OCI-LY7 (cell line): Measurements from ENCODE around the gene HOXA10. TPM values are rescaled to one million over a fixed set of nuclear protein-coding genes. Genes with fewer than 3 reads are reported as not detected.

Experiments
- BruUV-seq: library from RNA; stranded (reverse); fragments of 400-500 nt; replicated peaks from 2 replicates; lab custom pipeline; 2021; lab: Mats Ljungman, UMichigan
- CTCF ChIA-PET: fragments of 300-600 bp; sonication (Branson Sonifier 250); formaldehyde crosslinking; loops from one replicate; lab custom pipeline; 2022; ENCODE audit warnings: antibody characterized with exemption; ENCODE audit not compliant: unreplicated experiment; lab: Charles Lee
- POLR2A ChIA-PET: fragments of 300-600 bp; sonication (Branson Sonifier 250); formaldehyde crosslinking; loops from one replicate; lab custom pipeline; 2022; ENCODE audit warnings: antibody characterized with exemption; lab: Charles Lee
- DNase-seq: peaks from one replicate; pipeline ENCODE4 v3.0.0-alpha.2; 2015; ENCODE audit warnings: low spot score
- H2AFZ ChIP-seq: fragments of 200-600 bp; sonication (generic), shearing (Covaris generic); 2 replicates; pipeline ENCODE4 v1.6.1; 2014; ENCODE audit warnings: mild to moderate bottlenecking, antibody characterized with exemption, low read length, moderate library complexity
- H3K27ac ChIP-seq: fragments of 200-600 bp; sonication (generic); 2 replicates; pipeline ENCODE4 v1.5.1; 2014; ENCODE audit warnings: mixed run types, low read depth, mild to moderate bottlenecking, moderate library complexity, low read length, inconsistent platforms; ENCODE audit not compliant: poor library complexity, severe bottlenecking
- H3K36me3 ChIP-seq: fragments of 200-600 bp; sonication (generic); 2 replicates; pipeline ENCODE4 v1.6.1; 2014; ENCODE audit warnings: mild to moderate bottlenecking, antibody characterized with exemption, low read length, moderate library complexity, mixed read lengths; ENCODE audit not compliant: insufficient read depth
- H3K4me1 ChIP-seq: fragments of 200-600 bp; sonication (generic); 2 replicates; pipeline ENCODE4 v1.5.1; 2014; ENCODE audit warnings: mild to moderate bottlenecking, low read length; ENCODE audit not compliant: insufficient read depth, poor library complexity, severe bottlenecking
- H3K4me2 ChIP-seq: fragments of 200-600 bp; sonication (generic); 2 replicates; pipeline ENCODE4 v1.6.1; 2014; ENCODE audit warnings: mild to moderate bottlenecking, low read length
- H3K4me3 ChIP-seq: fragments of 200-600 bp; sonication (generic); 2 replicates; pipeline ENCODE4 v1.5.1; 2014; ENCODE audit warnings: mild to moderate bottlenecking, low read depth, low read length; ENCODE audit not compliant: poor library complexity, severe bottlenecking
- H3K79me2 ChIP-seq: fragments of 200-600 bp; sonication (generic); 2 replicates; pipeline ENCODE4 v1.6.1; 2016; ENCODE audit warnings: low read depth, mild to moderate bottlenecking, low read length, moderate library complexity, mixed read lengths; ENCODE audit not compliant: insufficient read depth
- H3K9me2 ChIP-seq: fragments of 200-600 bp; sonication (generic); 2 replicates; pipeline ENCODE4 v1.6.1; 2016; ENCODE audit warnings: mild to moderate bottlenecking, low read length, mixed read lengths; ENCODE audit not compliant: insufficient read depth
- H3K9me3 ChIP-seq: fragments of 200-600 bp; sonication (generic); 2 replicates; pipeline ENCODE4 v1.6.1; 2014; ENCODE audit warnings: mild to moderate bottlenecking, mixed run types, low read length, mixed read lengths
- H4K20me1 ChIP-seq: fragments of 200-600 bp; sonication (generic); 2 replicates; pipeline ENCODE4 v1.6.1; 2014; ENCODE audit warnings: mild to moderate bottlenecking, antibody characterized with exemption, low read length, moderate library complexity, mixed read lengths; ENCODE audit not compliant: insufficient read depth
- EZH2phosphoT487 ChIP-seq: fragments of 200-600 bp; sonication (generic); IDR thresholded peaks from 2 replicates; pipeline ENCODE4 v1.6.1; 2018; ENCODE audit warnings: low read depth, borderline replicate concordance, mild to moderate bottlenecking, mixed run types, antibody characterized with exemption, low read length, moderate library complexity, mixed read lengths
- intact Hi-C: fragments of 100-400 bp; cut with micrococcal nuclease; formaldehyde crosslinking; loops from one replicate; pipeline ENCODE4 v1.10.0; 2022; ENCODE audit not compliant: unreplicated experiment
- total RNA-seq, 2 experiments: library from RNA; depleted of rRNA in 1 of 2; stranded (reverse); fragments of >200 nt in 1 of 2; shearing (Covaris generic) in 1 of 2; gene quantifications; 2 replicates each; pipeline ENCODE4 v1.2.3, GENCODE V29; 2014 to 2022
- TF ChIP-seq, protein P1 (sequence below): fragments of 200-600 bp; sonication (generic); conservative IDR thresholded peaks from 2 replicates; pipeline ENCODE4 v1.5.1; 2014; ENCODE audit warnings: mild to moderate bottlenecking, antibody characterized with exemption, low read length, moderate library complexity, mixed read lengths

HOXA10 gene
- total RNA-seq, 2 experiments from 2014 or later = not detected

DNA sequence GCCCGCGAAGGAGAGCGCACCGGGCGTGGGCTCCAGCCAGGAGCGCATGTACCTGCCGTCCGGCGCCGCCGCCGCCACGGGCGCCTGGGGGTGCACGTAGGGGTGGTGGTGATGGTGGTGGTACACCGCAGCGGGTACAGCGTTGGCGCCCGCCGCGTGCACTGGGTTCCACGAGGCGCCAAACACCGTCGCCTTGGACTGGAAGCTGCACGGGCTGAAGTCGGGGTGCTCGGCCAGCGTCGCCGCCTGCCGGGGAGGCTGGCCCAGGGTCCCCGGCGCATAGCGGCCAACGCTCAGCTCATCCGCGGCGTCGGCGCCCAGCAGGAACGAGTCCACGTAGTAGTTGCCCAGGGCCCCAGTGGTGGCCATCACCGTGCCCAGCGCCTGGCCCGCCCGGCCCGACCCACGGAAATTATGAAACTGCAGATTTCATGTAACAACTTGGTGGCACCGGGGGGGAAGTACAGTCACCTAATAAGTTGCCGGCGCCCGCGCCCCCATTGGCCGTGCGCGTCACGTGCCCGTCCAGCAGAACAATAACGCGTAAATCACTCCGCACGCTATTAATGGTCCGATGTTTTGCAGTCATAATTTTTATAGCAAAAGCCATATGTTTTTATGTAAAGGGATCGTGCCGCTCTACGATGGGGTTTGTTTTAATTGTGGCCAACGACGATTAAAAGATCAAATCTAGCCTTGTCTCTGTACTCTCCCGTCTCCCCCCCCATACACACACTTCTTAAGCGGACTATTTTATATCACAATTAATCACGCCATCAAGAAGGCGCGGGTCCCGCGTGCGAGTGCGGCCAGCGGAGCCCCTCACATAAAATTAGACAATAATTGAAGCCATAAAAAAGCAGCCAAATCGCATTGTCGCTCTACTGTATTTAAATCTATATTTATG lies 8.8 kb downstream of the HOXA10 start, which contains the start of gene HOXA9:
Gene HOXA9 (minus strand): TSS at position 449 of the 907 bp plus-strand sequence. CDS start 80 bp downstream, at position 369.
- ChIA-PET POLR2A (no interaction called here), CTCF (no interaction called here)
- DNase-seq = no peak
- no peaks in the 10 kb centered on the region for H3K9me2 ChIP-seq
- H3K4me1 ChIP-seq = peaks cover 4% of the 10 kb centered on the region
- no peak within 1 kb of the TSS for H3K27ac ChIP-seq
- intact Hi-C loops = no loop called here
- H3K36me3 ChIP-seq = no peaks in the 10 kb centered on the region
- H3K4me2 ChIP-seq = no peak within 1 kb of the TSS
- H3K79me2 ChIP-seq = no peaks in the 10 kb centered on the region
- no peak within 1 kb of the TSS for H3K4me3 ChIP-seq
- no TSS peak for BruUV-seq
- no peak within 1 kb of the TSS for H2AFZ ChIP-seq
- TF ChIP-seq, protein P1, sequence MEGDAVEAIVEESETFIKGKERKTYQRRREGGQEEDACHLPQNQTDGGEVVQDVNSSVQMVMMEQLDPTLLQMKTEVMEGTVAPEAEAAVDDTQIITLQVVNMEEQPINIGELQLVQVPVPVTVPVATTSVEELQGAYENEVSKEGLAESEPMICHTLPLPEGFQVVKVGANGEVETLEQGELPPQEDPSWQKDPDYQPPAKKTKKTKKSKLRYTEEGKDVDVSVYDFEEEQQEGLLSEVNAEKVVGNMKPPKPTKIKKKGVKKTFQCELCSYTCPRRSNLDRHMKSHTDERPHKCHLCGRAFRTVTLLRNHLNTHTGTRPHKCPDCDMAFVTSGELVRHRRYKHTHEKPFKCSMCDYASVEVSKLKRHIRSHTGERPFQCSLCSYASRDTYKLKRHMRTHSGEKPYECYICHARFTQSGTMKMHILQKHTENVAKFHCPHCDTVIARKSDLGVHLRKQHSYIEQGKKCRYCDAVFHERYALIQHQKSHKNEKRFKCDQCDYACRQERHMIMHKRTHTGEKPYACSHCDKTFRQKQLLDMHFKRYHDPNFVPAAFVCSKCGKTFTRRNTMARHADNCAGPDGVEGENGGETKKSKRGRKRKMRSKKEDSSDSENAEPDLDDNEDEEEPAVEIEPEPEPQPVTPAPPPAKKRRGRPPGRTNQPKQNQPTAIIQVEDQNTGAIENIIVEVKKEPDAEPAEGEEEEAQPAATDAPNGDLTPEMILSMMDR = no peak
- no peak for TF ChIP-seq EZH2phosphoT487
- H3K9me3 ChIP-seq = no peaks in the 10 kb centered on the region
- no peaks in the 10 kb centered on the region for H4K20me1 ChIP-seq

DNA sequence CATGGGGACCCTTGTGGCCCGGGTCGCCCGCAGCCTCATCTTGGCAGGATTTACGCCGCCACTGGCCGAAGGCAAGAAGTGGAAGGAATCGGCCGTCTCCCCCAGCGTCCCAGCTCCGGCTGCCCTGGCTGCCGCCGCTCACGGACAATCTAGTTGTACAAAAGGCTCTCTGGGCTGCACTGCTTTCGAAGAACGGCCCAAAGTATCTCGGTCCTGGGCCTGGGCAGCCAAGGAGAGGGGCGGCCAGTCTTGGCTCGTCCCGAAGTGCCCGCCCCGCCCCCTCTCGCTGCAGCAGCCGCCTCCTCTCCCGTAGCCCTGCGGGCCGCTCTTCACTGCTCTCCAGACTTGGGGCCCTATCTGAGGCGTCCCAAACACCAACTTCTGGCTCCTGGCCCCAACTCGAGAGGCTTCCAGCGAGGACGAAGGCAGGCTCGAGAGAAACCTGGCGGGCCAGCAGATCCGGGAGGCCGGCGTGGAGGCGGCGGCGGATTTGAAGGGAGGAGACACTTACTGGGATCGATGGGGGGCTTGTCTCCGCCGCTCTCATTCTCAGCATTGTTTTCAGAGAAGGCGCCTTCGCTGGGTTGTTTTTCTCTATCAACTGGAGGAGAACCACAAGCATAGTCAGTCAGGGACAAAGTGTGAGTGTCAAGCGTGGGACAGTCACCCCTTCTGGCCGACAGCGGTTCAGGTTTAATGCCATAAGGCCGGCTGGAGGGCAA lies 9.6 kb downstream of the HOXA10 start:
- DNase-seq = no peak
- Histone ChIP-seq H3K4me2 (no peak overlapping the region), H3K4me1 (peaks cover 6% of the 10 kb centered on the region), H3K79me2 (no peaks in the 10 kb centered on the region), H3K27ac (no peak overlapping the region), H3K9me2 (no peaks in the 10 kb centered on the region), H3K9me3 (no peaks in the 10 kb centered on the region), H4K20me1 (no peaks in the 10 kb centered on the region), H2AFZ (no peak overlapping the region), H3K4me3 (no peak overlapping the region), H3K36me3 (no peaks in the 10 kb centered on the region)
- CTCF ChIA-PET = no interaction called here
- POLR2A ChIA-PET = no interaction called here
- intact Hi-C loops = loop anchor here (5.0 kb wide), 2 partner anchors 497 to 662 kb away; no protein-coding TSS in a partner anchor
- BruUV-seq = no TSS peak
- TF ChIP-seq EZH2phosphoT487 = no peak
- TF ChIP-seq, protein P1 = no peak
